ENCODE data around the gene YPEL1.
A peak's percentile ranks its signal among the peaks of the same experiment; 100 is the strongest.

The YPEL1 gene

GRCh38 chr22:21702700-21703683, 32.6 kb downstream of the YPEL1 start:
- DNase-seq: no peak
- no peak overlapping the region for H3K27ac ChIP-seq
- TF ChIP-seq CTCF (IDR thresholded peaks at IDR 0.05; ENCODE audit: low read depth, low read length): no peak
- H3K4me3 ChIP-seq (ENCODE audit: low read depth, low read length): no peak overlapping the region
- no peaks in the 10 kb centered on the region for H3K27me3 ChIP-seq (ENCODE audit: insufficient read depth, low read depth, severe bottlenecking)
- H3K9me3 ChIP-seq (ENCODE audit: severe bottlenecking): no peaks in the 10 kb centered on the region
- peaks cover 73% of the 10 kb centered on the region for H3K36me3 ChIP-seq

GRCh38 chr22:21702094-21702493, 33.5 kb downstream of the YPEL1 start:
- H3K9me3 ChIP-seq (ENCODE audit: severe bottlenecking): no peaks in the 10 kb centered on the region
- no peaks in the 10 kb centered on the region for H3K27me3 ChIP-seq (ENCODE audit: insufficient read depth, low read depth, severe bottlenecking)
- H3K36me3 ChIP-seq: peaks cover 82% of the 10 kb centered on the region
- TF ChIP-seq CTCF (IDR thresholded peaks at IDR 0.05; ENCODE audit: low read depth, low read length): no peak
- H3K4me3 ChIP-seq (ENCODE audit: low read depth, low read length): no peak overlapping the region
- H3K27ac ChIP-seq: no peak overlapping the region
- no peak for DNase-seq

- Histone ChIP-seq H3K27ac (no peak overlapping the region), H3K36me3 (peaks cover 86% of the 10 kb centered on the region), H3K4me3 (ENCODE audit: low read depth, low read length) (no peak overlapping the region), H3K9me3 (ENCODE audit: severe bottlenecking) (no peaks in the 10 kb centered on the region), H3K27me3 (ENCODE audit: insufficient read depth, low read depth, severe bottlenecking) (no peaks in the 10 kb centered on the region)
- TF ChIP-seq CTCF (IDR thresholded peaks at IDR 0.05; ENCODE audit: low read depth, low read length): no peak
- no peak for DNase-seq
These were observed 34.1 kb downstream of the YPEL1 start for GRCh38 chr22:21701384-21701971.

GRCh38 chr22:21700822-21701221, 34.8 kb downstream of the YPEL1 start:
- Histone ChIP-seq H3K36me3 (peaks cover 89% of the 10 kb centered on the region), H3K27ac (no peak overlapping the region), H3K4me3 (ENCODE audit: low read depth, low read length) (no peak overlapping the region), H3K27me3 (ENCODE audit: insufficient read depth, low read depth, severe bottlenecking) (no peaks in the 10 kb centered on the region), H3K9me3 (ENCODE audit: severe bottlenecking) (no peaks in the 10 kb centered on the region)
- TF ChIP-seq CTCF (IDR thresholded peaks at IDR 0.05; ENCODE audit: low read depth, low read length): no peak
- DNase-seq: no peak

GRCh38 chr22:21699643-21700042, 36.0 kb downstream of the YPEL1 start:
- DNase-seq: no peak
- no peaks in the 10 kb centered on the region for H3K27me3 ChIP-seq (ENCODE audit: insufficient read depth, low read depth, severe bottlenecking)
- TF ChIP-seq CTCF (IDR thresholded peaks at IDR 0.05; ENCODE audit: low read depth, low read length): no peak
- peak overlapping the region; percentile 71 for H3K27ac ChIP-seq
- H3K9me3 ChIP-seq (ENCODE audit: severe bottlenecking): no peaks in the 10 kb centered on the region
- no peak overlapping the region for H3K4me3 ChIP-seq (ENCODE audit: low read depth, low read length)
- peaks cover 94% of the 10 kb centered on the region for H3K36me3 ChIP-seq

Data from WERI-Rb-1 (cell line).